ENCODE results near the gene ZDHHC11.
A peak's percentile ranks its signal among the peaks of the same experiment; 100 is the strongest.

The ZDHHC11 gene

GRCh38 chr5:850511-851006 lies at the start of gene ZDHHC11:
ZDHHC11 (minus strand) TSS chr5:850986; CDS start chr5:850602, 384 bp downstream.
- H3K4me3 ChIP-seq (ENCODE audit: low read depth, low read length): peak within 1 kb of the TSS; percentile 44
- TF ChIP-seq, protein P1, sequence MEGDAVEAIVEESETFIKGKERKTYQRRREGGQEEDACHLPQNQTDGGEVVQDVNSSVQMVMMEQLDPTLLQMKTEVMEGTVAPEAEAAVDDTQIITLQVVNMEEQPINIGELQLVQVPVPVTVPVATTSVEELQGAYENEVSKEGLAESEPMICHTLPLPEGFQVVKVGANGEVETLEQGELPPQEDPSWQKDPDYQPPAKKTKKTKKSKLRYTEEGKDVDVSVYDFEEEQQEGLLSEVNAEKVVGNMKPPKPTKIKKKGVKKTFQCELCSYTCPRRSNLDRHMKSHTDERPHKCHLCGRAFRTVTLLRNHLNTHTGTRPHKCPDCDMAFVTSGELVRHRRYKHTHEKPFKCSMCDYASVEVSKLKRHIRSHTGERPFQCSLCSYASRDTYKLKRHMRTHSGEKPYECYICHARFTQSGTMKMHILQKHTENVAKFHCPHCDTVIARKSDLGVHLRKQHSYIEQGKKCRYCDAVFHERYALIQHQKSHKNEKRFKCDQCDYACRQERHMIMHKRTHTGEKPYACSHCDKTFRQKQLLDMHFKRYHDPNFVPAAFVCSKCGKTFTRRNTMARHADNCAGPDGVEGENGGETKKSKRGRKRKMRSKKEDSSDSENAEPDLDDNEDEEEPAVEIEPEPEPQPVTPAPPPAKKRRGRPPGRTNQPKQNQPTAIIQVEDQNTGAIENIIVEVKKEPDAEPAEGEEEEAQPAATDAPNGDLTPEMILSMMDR (IDR thresholded peaks at IDR 0.05; ENCODE audit: control insufficient read depth, extremely low read depth, insufficient read depth): no peak
- DNase-seq (ENCODE audit: low read depth): no peak

DNA sequence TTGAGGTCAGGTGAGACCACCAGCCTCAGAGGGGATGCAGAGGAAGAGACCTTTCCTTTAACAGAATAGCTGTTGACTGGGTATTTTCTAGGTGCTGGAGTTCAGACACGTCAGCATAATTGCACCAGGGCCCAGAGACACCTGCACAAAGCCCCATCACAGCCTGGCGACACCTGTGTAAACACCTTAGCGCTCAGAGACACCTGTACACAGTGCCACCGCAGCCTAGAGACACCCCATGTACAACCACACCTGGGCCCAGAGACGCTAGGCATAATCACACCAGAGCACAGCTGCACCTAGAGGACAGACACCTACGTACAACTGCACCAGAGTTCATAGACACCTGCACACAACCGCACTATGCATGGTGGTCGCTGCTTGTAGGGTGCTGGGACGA lies 42.9 kb upstream of the ZDHHC11 start:
- peak; percentile 31 for DNase-seq (ENCODE audit: low read depth)
- H3K4me3 ChIP-seq (ENCODE audit: low read depth, low read length): peak overlapping the region; percentile 93
- TF ChIP-seq, protein P1 (IDR thresholded peaks at IDR 0.05; ENCODE audit: control insufficient read depth, extremely low read depth, insufficient read depth): no peak

- peak overlapping the region; percentile 93 for H3K4me3 ChIP-seq (ENCODE audit: low read depth, low read length)
- no peak for DNase-seq (ENCODE audit: low read depth)
- TF ChIP-seq, protein P1 (IDR thresholded peaks at IDR 0.05; ENCODE audit: control insufficient read depth, extremely low read depth, insufficient read depth): no peak
Measured at GRCh38 chr5:893137-893506, 42.3 kb upstream of the ZDHHC11 start.

DNA sequence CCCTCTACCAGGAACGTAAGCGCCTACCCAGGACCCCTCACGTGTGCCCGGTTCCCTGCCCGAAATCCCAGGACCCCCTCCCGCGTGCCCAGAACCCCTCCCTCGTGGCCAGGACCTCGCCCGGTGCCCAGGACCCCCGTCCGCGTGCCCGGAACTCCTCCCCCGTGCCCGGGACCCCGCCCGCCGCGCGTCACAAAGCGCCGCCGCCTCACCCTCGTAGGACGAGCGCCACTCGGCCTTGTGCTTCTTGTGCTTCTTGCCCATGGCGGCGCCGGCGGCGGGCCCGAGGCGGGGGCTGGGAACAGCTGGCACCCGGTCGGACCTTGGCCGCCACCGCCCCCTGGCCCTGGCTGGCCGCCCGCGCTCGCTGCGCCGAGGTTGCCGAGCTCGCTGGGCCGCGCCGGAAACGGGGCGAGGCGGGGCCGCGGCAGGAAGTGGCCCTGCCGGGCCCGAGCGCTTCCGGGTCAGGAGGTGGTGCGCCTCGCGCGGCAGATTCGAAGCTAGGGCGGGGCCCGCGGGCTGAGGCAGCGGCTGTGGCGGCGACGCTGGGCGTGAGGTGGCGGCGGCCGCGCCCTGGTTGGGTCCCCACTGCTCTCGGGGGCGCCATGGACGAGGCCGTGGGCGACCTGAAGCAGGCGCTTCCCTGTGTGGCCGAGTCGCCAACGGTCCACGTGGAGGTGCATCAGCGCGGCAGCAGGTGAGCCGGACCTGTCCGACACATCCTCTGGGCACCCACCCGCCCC lies 41.8 kb upstream of the ZDHHC11 start, which contains the start of the genes BRD9 and TRIP13:
BRD9 (minus strand) TSS at position 408 of the 743 bp plus-strand sequence; CDS start at position 264, 144 bp downstream.
TRIP13 (plus strand) TSS at position 491 of the 743 bp plus-strand sequence; CDS start at position 606, 115 bp downstream.
- peak within 1 kb of the TSS; percentile 93 for H3K4me3 ChIP-seq (ENCODE audit: low read depth, low read length)
- DNase-seq (ENCODE audit: low read depth): peak; percentile 30
- TF ChIP-seq, protein P1 (IDR thresholded peaks at IDR 0.05; ENCODE audit: control insufficient read depth, extremely low read depth, insufficient read depth): no peak

- TF ChIP-seq, protein P1 (IDR thresholded peaks at IDR 0.05; ENCODE audit: control insufficient read depth, extremely low read depth, insufficient read depth): no peak
- peak overlapping the region; percentile 93 for H3K4me3 ChIP-seq (ENCODE audit: low read depth, low read length)
- no peak for DNase-seq (ENCODE audit: low read depth)
Measured at GRCh38 chr5:891837-892393, 41.1 kb upstream of the ZDHHC11 start.

- peak overlapping the region; percentile 93 for H3K4me3 ChIP-seq (ENCODE audit: low read depth, low read length)
- DNase-seq (ENCODE audit: low read depth): peak; percentile 67
- TF ChIP-seq, protein P1 (IDR thresholded peaks at IDR 0.05; ENCODE audit: control insufficient read depth, extremely low read depth, insufficient read depth): no peak
Measured at GRCh38 chr5:891117-891836, 40.5 kb upstream of the ZDHHC11 start.
